Gastroesophageal sphincter (tissue), 3 donors: ENCODE results near the gene DDX31.

ENCODE experiments used
- EP300 ChIP-seq: sonication (generic); formaldehyde crosslinking; IDR thresholded peaks from one replicate; pipeline ENCODE4 v1.6.1; 2017; ENCODE audit warnings: antibody characterized with exemption, mild to moderate bottlenecking
- POLR2AphosphoS5 ChIP-seq: sonication (generic); formaldehyde crosslinking; IDR thresholded peaks from one replicate; pipeline ENCODE4 v1.6.1; 2017; ENCODE audit warnings: antibody characterized with exemption
- TF ChIP-seq, protein P1 (sequence below), 4 experiments: fragments of 200-600 bp in 2 of 4; fragments of 450-650 bp in 2 of 4; sonication (generic) in 1 of 4; IDR thresholded peaks; one replicate each; pipeline ENCODE4 v1.5.1; 2017 to 2019; ENCODE audit warnings: antibody characterized with exemption in 4 of 4, mild to moderate bottlenecking in 2 of 4, moderate library complexity in 2 of 4

- TF ChIP-seq EP300 (no peak), POLR2AphosphoS5 (no peak)
- TF ChIP-seq, protein P1, sequence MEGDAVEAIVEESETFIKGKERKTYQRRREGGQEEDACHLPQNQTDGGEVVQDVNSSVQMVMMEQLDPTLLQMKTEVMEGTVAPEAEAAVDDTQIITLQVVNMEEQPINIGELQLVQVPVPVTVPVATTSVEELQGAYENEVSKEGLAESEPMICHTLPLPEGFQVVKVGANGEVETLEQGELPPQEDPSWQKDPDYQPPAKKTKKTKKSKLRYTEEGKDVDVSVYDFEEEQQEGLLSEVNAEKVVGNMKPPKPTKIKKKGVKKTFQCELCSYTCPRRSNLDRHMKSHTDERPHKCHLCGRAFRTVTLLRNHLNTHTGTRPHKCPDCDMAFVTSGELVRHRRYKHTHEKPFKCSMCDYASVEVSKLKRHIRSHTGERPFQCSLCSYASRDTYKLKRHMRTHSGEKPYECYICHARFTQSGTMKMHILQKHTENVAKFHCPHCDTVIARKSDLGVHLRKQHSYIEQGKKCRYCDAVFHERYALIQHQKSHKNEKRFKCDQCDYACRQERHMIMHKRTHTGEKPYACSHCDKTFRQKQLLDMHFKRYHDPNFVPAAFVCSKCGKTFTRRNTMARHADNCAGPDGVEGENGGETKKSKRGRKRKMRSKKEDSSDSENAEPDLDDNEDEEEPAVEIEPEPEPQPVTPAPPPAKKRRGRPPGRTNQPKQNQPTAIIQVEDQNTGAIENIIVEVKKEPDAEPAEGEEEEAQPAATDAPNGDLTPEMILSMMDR (IDR thresholded peaks at IDR 0.05) = no peak
Observed at GRCh38 chr9:132609184-132609583, 60.6 kb downstream of the DDX31 start.
